Pancreas (tissue), 10 donors: ENCODE measurements around the gene STK24. TPM values are rescaled to one million over a fixed set of nuclear protein-coding genes. Genes with fewer than 3 reads are reported as not detected.
A peak's percentile ranks its signal among the peaks of the same experiment; 100 is the strongest.

Source experiments
- ATAC-seq, 4 donors: fragments of 200-7000 bp; cut with Tn5 transposase; one replicate each; pipeline versions ENCODE4 v1.8.0 to v1.9.1; 2020; ENCODE audit warnings: mild to moderate bottlenecking in 4 of 4, moderate library complexity in 4 of 4
- DNase-seq, 6 donors: peaks; one replicate each; pipeline ENCODE4 v3.0.0-alpha.2; 2020
- FAIRE-seq: peaks from 2 replicates; lab custom pipeline; 2012; peaks lifted over from hg19 to GRCh38; lab: Jason Lieb, UNC
- H3K27ac ChIP-seq, 4 donors: fragments of 200-600 bp; sonication (generic); 1 replicate in 3 of 4; 2 replicates in 1 of 4; pipeline versions ENCODE4 v1.5.0 to v1.8.0; 2020
- H3K27me3 ChIP-seq, 4 donors: fragments of 200-600 bp; one replicate each; pipeline ENCODE4 v1.8.0; 2021
- H3K36me3 ChIP-seq, 3 donors: fragments of 200-600 bp; sonication (generic) in 1 of 3; one replicate each; pipeline versions ENCODE4 v1.5.0 to v1.8.0; 2020 to 2021
- H3K4me1 ChIP-seq, 3 donors: fragments of 200-600 bp; one replicate each; pipeline ENCODE4 v1.8.0; 2021
- H3K4me3 ChIP-seq, 4 donors: fragments of 200-600 bp; sonication (generic) in 2 of 4; one replicate each; pipeline versions ENCODE4 v1.5.0 to v1.8.0; 2020 to 2021
- H3K9me3 ChIP-seq, 4 donors: fragments of 200-600 bp; one replicate each; pipeline ENCODE4 v1.8.0; 2021
- CTCF ChIP-seq, 4 donors: fragments of 200-600 bp; sonication (generic) in 3 of 4; IDR thresholded peaks; one replicate each; pipeline versions ENCODE4 v1.5.0 to v1.8.0; 2021; ENCODE audit warnings: antibody characterized with exemption in 4 of 4
- WGBS, 2 donors: extraction: QIAGEN DNeasy Blood & Tissue Kit; methylation state at CpG; one replicate each; pipeline ENCODE4 v1.1.7; 2013; 5-methylcytosine and 5-hydroxymethylcytosine counted together
- intact Hi-C, 3 donors: fragments of 100-400 bp; cut with DNase I; formaldehyde crosslinking; loops; one replicate each; pipeline versions ENCODE4 v1.11.1 to v1.14.2; 2022
- polyA plus RNA-seq, 2 donors: library from polyadenylated mRNA; stranded (reverse); fragments of 200-250 nt; gene quantifications; one replicate each; pipeline ENCODE4 v1.2.3, GENCODE V29; 2013
- total RNA-seq, 6 donors: library from RNA; stranded (reverse); fragmentation: NEBNext Ultra II Directional in 4 of 6; extraction: Animal tissue kit (Norgen Biotek cat#: 25700) in 4 of 6; gene quantifications; one replicate each; pipeline versions ENCODE4 v1.2.1 to v1.2.4, GENCODE V29; 2021 to 2023
- donor health status: healthy with polysubstance abuse.
- donor health status: DM: no; HTN: no; CAD: no; lungs with moderate emphysema.
- donor health status: DM: no; HTN: no; CAD: no.
- donor health status: control.
- donor health status: control.
- donor health status: Bipolar disorder and iron deficiency.
- donor health status: DM: yes; HTN: yes; CAD: no.
- donor health status: DM: no; HTN: no; CAD: no.
- donor health status: DM: no; HTN: no; CAD: no.
- donor health status: DM: yes; HTN: yes; CAD: no.

The STK24 gene
- total and polyA plus RNA-seq, 8 donors: 15.5 to 55.7 (median 37.4) TPM

- intact Hi-C loops: no loop called here
- DNase-seq (peak; percentile 59 to 89 (median 74)), FAIRE-seq (no peak), ATAC-seq (peak; percentile 62 to 81 (median 70))
- Histone ChIP-seq H3K36me3 (no peaks in the 10 kb centered on the region), H3K4me3 (no peak overlapping the region), H3K27me3 (no peaks in the 10 kb centered on the region), H3K4me1 (peaks cover 12 to 60% (median 33%) of the 10 kb centered on the region in 3 donors), H3K9me3 (no peaks in the 10 kb centered on the region), H3K27ac (peak overlapping the region in 2 of 4 donors; percentile 39 to 56)
- 9% methylated on average over 5 of the region's 5 CpGs for WGBS, 2 donors
- TF ChIP-seq CTCF (IDR thresholded peaks at IDR 0.05): no peak
Observed at GRCh38 chr13:98507282-98507797, 69.6 kb downstream of the STK24 start.

- no peak for DNase-seq
- Histone ChIP-seq H3K4me1 (peaks cover 18 to 60% (median 33%) of the 10 kb centered on the region in 3 donors), H3K27ac (peak overlapping the region in 3 of 4 donors; percentile 24 to 56 (median 39)), H3K4me3 (no peak overlapping the region), H3K36me3 (no peaks in the 10 kb centered on the region), H3K27me3 (no peaks in the 10 kb centered on the region), H3K9me3 (no peaks in the 10 kb centered on the region)
- WGBS, 2 donors: 86 to 88% methylated on average over 16 of the region's 16 CpGs
- intact Hi-C loops: no loop called here
- no peak for TF ChIP-seq CTCF (IDR thresholded peaks at IDR 0.05)
- FAIRE-seq: no peak
- ATAC-seq: peak in 2 of 4 donors; percentile 2 to 9
Observed at GRCh38 chr13:98506728-98507230, 70.1 kb downstream of the STK24 start.

GRCh38 chr13:98506322-98506721 lies 70.6 kb downstream of the STK24 start:
- H3K4me1 ChIP-seq: peaks cover 19 to 60% (median 33%) of the 10 kb centered on the region in 3 donors
- WGBS, 2 donors: 77 to 81% methylated on average over 12 of the region's 12 CpGs
- no peak overlapping the region for H3K4me3 ChIP-seq
- no peaks in the 10 kb centered on the region for H3K36me3 ChIP-seq
- ATAC-seq (no peak), DNase-seq (no peak), FAIRE-seq (no peak)
- no peak for TF ChIP-seq CTCF (IDR thresholded peaks at IDR 0.05)
- H3K27me3 ChIP-seq: no peaks in the 10 kb centered on the region
- intact Hi-C loops: no loop called here
- peak overlapping the region in 3 of 4 donors; percentile 24 to 56 (median 39) for H3K27ac ChIP-seq
- H3K9me3 ChIP-seq: no peaks in the 10 kb centered on the region

- no peak for TF ChIP-seq CTCF (IDR thresholded peaks at IDR 0.05)
- peaks cover 19 to 60% (median 33%) of the 10 kb centered on the region in 3 donors for H3K4me1 ChIP-seq
- 92% methylated on average over 2 of the region's 2 CpGs for WGBS, 2 donors
- DNase-seq: no peak
- no peak for ATAC-seq
- no peaks in the 10 kb centered on the region for H3K9me3 ChIP-seq
- H3K27ac ChIP-seq: no peak overlapping the region
- FAIRE-seq: no peak
- no peaks in the 10 kb centered on the region for H3K27me3 ChIP-seq
- intact Hi-C loops: no loop called here
- no peak overlapping the region for H3K4me3 ChIP-seq
- H3K36me3 ChIP-seq: no peaks in the 10 kb centered on the region
Observed at GRCh38 chr13:98505217-98505616, 71.7 kb downstream of the STK24 start.

- no peak for DNase-seq
- TF ChIP-seq CTCF (IDR thresholded peaks at IDR 0.05): no peak
- no peaks in the 10 kb centered on the region for H3K36me3 ChIP-seq
- WGBS, 2 donors: 87% methylated on average over 12 of the region's 12 CpGs
- ATAC-seq: no peak
- FAIRE-seq: no peak
- peak overlapping the region in 1 of 4 donors; percentile 15 for H3K27ac ChIP-seq
- H3K4me1 ChIP-seq: peaks cover 19 to 59% (median 33%) of the 10 kb centered on the region in 3 donors
- H3K9me3 ChIP-seq: no peaks in the 10 kb centered on the region
- intact Hi-C loops: no loop called here
- no peaks in the 10 kb centered on the region for H3K27me3 ChIP-seq
- no peak overlapping the region for H3K4me3 ChIP-seq
Observed at GRCh38 chr13:98504371-98504963, 72.4 kb downstream of the STK24 start.
